Thyroid gland (tissue), 4 donors: Measurements from ENCODE around the gene DMWD.

Experiments
- POLR2A ChIP-seq, 2 donors: fragments of 450-650 bp; IDR thresholded peaks; one replicate each; pipeline ENCODE4 v1.6.1; 2017; ENCODE audit warnings: antibody characterized with exemption in 2 of 2, mild to moderate bottlenecking in 2 of 2, moderate library complexity in 1 of 2
- TF ChIP-seq, protein P1 (sequence below), 6 experiments: fragments of 200-600 bp in 3 of 6; fragments of 450-650 bp in 3 of 6; sonication (generic) in 3 of 6; IDR thresholded peaks; one replicate each; pipeline ENCODE4 v1.5.1; 2016 to 2019; ENCODE audit warnings: antibody characterized with exemption in 6 of 6, mild to moderate bottlenecking in 2 of 6, inconsistent platforms in 1 of 6, moderate library complexity in 1 of 6

GRCh38 chr19:45746866-45747265 lies 45.8 kb downstream of the DMWD start:
- TF ChIP-seq, protein P1, sequence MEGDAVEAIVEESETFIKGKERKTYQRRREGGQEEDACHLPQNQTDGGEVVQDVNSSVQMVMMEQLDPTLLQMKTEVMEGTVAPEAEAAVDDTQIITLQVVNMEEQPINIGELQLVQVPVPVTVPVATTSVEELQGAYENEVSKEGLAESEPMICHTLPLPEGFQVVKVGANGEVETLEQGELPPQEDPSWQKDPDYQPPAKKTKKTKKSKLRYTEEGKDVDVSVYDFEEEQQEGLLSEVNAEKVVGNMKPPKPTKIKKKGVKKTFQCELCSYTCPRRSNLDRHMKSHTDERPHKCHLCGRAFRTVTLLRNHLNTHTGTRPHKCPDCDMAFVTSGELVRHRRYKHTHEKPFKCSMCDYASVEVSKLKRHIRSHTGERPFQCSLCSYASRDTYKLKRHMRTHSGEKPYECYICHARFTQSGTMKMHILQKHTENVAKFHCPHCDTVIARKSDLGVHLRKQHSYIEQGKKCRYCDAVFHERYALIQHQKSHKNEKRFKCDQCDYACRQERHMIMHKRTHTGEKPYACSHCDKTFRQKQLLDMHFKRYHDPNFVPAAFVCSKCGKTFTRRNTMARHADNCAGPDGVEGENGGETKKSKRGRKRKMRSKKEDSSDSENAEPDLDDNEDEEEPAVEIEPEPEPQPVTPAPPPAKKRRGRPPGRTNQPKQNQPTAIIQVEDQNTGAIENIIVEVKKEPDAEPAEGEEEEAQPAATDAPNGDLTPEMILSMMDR (IDR thresholded peaks at IDR 0.05): no peak
- TF ChIP-seq POLR2A (IDR thresholded peaks at IDR 0.05): no peak
